Measurements from ENCODE around the gene ERC2.
A peak's percentile ranks its signal among the peaks of the same experiment; 100 is the strongest.

ERC2 gene

GRCh38 chr3:55726501-55726775 lies 741.8 kb downstream of the ERC2 start:
- no peak for TF ChIP-seq CTCF (IDR thresholded peaks at IDR 0.05; ENCODE audit: low read depth, low read length, missing control alignments)
- no peak overlapping the region for H3K4me3 ChIP-seq (replicated peaks; ENCODE audit: low read depth, low read length)
- no peak for DNase-seq (ENCODE audit: extremely low read depth, low read depth)

- no peak for DNase-seq (ENCODE audit: extremely low read depth, low read depth)
- TF ChIP-seq CTCF (IDR thresholded peaks at IDR 0.05; ENCODE audit: low read depth, low read length, missing control alignments): no peak
Measured at GRCh38 chr3:55725681-55726500, 742.4 kb downstream of the ERC2 start.

GRCh38 chr3:55724821-55725220 lies 743.4 kb downstream of the ERC2 start:
- H3K4me3 ChIP-seq (replicated peaks; ENCODE audit: low read depth, low read length): no peak overlapping the region
- no peak for TF ChIP-seq CTCF (IDR thresholded peaks at IDR 0.05; ENCODE audit: low read depth, low read length, missing control alignments)
- DNase-seq (ENCODE audit: extremely low read depth, low read depth): no peak

More at GRCh38 chr3:55725681-55726500, 742.4 kb downstream of the ERC2 start:
- H3K4me3 ChIP-seq (replicated peaks; ENCODE audit: low read depth, low read length): no peak overlapping the region

- no peak for TF ChIP-seq CTCF (IDR thresholded peaks at IDR 0.05; ENCODE audit: low read depth, low read length, missing control alignments)
- no peak for DNase-seq (ENCODE audit: extremely low read depth, low read depth)
- no peak overlapping the region for H3K4me3 ChIP-seq (replicated peaks; ENCODE audit: low read depth, low read length)
Measured at GRCh38 chr3:55724407-55724784, 743.9 kb downstream of the ERC2 start.

- H3K4me3 ChIP-seq (replicated peaks; ENCODE audit: low read depth, low read length): no peak overlapping the region
- TF ChIP-seq CTCF (IDR thresholded peaks at IDR 0.05; ENCODE audit: low read depth, low read length, missing control alignments): no peak
- no peak for DNase-seq (ENCODE audit: extremely low read depth, low read depth)
Measured at GRCh38 chr3:55723653-55724406, 744.4 kb downstream of the ERC2 start.

- TF ChIP-seq CTCF (IDR thresholded peaks at IDR 0.05; ENCODE audit: low read depth, low read length, missing control alignments): peak; percentile 68
- DNase-seq (ENCODE audit: extremely low read depth, low read depth): no peak
- no peak overlapping the region for H3K4me3 ChIP-seq (replicated peaks; ENCODE audit: low read depth, low read length)
Measured at GRCh38 chr3:55721716-55722484, 746.4 kb downstream of the ERC2 start.
